Esophagus muscularis mucosa (tissue), 4 donors: ENCODE measurements around the gene ANKS1B.

Experiments
- EP300 ChIP-seq: sonication (generic); formaldehyde crosslinking; IDR thresholded peaks from one replicate; pipeline ENCODE4 v1.6.1; 2017; ENCODE audit warnings: antibody characterized with exemption
- POLR2A ChIP-seq: fragments of 450-650 bp; IDR thresholded peaks from one replicate; pipeline ENCODE4 v1.6.1; 2017; ENCODE audit warnings: antibody characterized with exemption, moderate library complexity, mild to moderate bottlenecking, low read depth
- POLR2AphosphoS5 ChIP-seq, 2 donors: sonication (generic); formaldehyde crosslinking; IDR thresholded peaks; one replicate each; pipeline ENCODE4 v1.6.1; 2017; ENCODE audit warnings: antibody characterized with exemption in 2 of 2
- TF ChIP-seq, protein P1 (sequence below), 3 experiments: fragments of 200-600 bp in 2 of 3; fragments of 450-650 bp in 1 of 3; sonication (generic) in 2 of 3; IDR thresholded peaks; one replicate each; pipeline ENCODE4 v1.5.1; 2017 to 2019; ENCODE audit warnings: antibody characterized with exemption in 3 of 3, mild to moderate bottlenecking in 2 of 3, moderate library complexity in 1 of 3

GRCh38 chr12:100031836-100032235 is 47.1 kb upstream of the ANKS1B start:
- TF ChIP-seq, protein P1, sequence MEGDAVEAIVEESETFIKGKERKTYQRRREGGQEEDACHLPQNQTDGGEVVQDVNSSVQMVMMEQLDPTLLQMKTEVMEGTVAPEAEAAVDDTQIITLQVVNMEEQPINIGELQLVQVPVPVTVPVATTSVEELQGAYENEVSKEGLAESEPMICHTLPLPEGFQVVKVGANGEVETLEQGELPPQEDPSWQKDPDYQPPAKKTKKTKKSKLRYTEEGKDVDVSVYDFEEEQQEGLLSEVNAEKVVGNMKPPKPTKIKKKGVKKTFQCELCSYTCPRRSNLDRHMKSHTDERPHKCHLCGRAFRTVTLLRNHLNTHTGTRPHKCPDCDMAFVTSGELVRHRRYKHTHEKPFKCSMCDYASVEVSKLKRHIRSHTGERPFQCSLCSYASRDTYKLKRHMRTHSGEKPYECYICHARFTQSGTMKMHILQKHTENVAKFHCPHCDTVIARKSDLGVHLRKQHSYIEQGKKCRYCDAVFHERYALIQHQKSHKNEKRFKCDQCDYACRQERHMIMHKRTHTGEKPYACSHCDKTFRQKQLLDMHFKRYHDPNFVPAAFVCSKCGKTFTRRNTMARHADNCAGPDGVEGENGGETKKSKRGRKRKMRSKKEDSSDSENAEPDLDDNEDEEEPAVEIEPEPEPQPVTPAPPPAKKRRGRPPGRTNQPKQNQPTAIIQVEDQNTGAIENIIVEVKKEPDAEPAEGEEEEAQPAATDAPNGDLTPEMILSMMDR (IDR thresholded peaks at IDR 0.05), result no peak
- TF ChIP-seq POLR2A (no peak), EP300 (no peak), POLR2AphosphoS5 (IDR thresholded peaks at IDR 0.05) (no peak)
